ENCODE results near the gene SFTPB. TPM values are rescaled to one million over a fixed set of nuclear protein-coding genes. Genes with fewer than 3 reads are reported as not detected.

The SFTPB gene
- total and polyA plus RNA-seq, 4 donors, result not detected

GRCh38 chr2:85656468-85656867, 11.5 kb downstream of the SFTPB start:
- DNase-seq (ENCODE audit: low spot score), result no peak
- H3K9ac ChIP-seq (ENCODE audit: low read depth in 1 of 2, low read length in 2 of 2), result no peak overlapping the region
- no peaks in the 10 kb centered on the region for H3K27me3 ChIP-seq (ENCODE audit: control insufficient read depth in 4 of 4, insufficient read depth in 4 of 4, low read length in 3 of 4)
- H3K27ac ChIP-seq (ENCODE audit: low read depth in 1 of 2, low read length in 2 of 2), result no peak overlapping the region
- H3K9me3 ChIP-seq (ENCODE audit: control insufficient read depth in 4 of 4, low read length in 3 of 4), result no peaks in the 10 kb centered on the region
- TF ChIP-seq RXRA (IDR thresholded peaks at IDR 0.05) (no peak), HNF4G (IDR thresholded peaks at IDR 0.05) (no peak), GABPA (IDR thresholded peaks at IDR 0.05 in 1 of 2, conservative IDR thresholded peaks at IDR 0.05 in 1 of 2) (no peak), ATF3 (IDR thresholded peaks at IDR 0.05) (no peak), EGR1 (IDR thresholded peaks at IDR 0.05; ENCODE audit: low read depth in 2 of 2) (no peak), JUND (IDR thresholded peaks at IDR 0.05) (no peak), SP1 (IDR thresholded peaks at IDR 0.05) (no peak), YY1 (IDR thresholded peaks at IDR 0.05) (no peak), FOXA2 (IDR thresholded peaks at IDR 0.05) (no peak), NR2F2 (IDR thresholded peaks at IDR 0.05) (no peak)
- TF ChIP-seq, protein P1, sequence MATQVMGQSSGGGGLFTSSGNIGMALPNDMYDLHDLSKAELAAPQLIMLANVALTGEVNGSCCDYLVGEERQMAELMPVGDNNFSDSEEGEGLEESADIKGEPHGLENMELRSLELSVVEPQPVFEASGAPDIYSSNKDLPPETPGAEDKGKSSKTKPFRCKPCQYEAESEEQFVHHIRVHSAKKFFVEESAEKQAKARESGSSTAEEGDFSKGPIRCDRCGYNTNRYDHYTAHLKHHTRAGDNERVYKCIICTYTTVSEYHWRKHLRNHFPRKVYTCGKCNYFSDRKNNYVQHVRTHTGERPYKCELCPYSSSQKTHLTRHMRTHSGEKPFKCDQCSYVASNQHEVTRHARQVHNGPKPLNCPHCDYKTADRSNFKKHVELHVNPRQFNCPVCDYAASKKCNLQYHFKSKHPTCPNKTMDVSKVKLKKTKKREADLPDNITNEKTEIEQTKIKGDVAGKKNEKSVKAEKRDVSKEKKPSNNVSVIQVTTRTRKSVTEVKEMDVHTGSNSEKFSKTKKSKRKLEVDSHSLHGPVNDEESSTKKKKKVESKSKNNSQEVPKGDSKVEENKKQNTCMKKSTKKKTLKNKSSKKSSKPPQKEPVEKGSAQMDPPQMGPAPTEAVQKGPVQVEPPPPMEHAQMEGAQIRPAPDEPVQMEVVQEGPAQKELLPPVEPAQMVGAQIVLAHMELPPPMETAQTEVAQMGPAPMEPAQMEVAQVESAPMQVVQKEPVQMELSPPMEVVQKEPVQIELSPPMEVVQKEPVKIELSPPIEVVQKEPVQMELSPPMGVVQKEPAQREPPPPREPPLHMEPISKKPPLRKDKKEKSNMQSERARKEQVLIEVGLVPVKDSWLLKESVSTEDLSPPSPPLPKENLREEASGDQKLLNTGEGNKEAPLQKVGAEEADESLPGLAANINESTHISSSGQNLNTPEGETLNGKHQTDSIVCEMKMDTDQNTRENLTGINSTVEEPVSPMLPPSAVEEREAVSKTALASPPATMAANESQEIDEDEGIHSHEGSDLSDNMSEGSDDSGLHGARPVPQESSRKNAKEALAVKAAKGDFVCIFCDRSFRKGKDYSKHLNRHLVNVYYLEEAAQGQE (IDR thresholded peaks at IDR 0.05), result no peak
- H3K4me3 ChIP-seq (ENCODE audit: low read depth in 1 of 3, low read length in 3 of 3), result no peak overlapping the region
- H3K4me1 ChIP-seq (ENCODE audit: control insufficient read depth in 4 of 4, insufficient read depth in 4 of 4, low read length in 3 of 4), result no peaks in the 10 kb centered on the region
- WGBS, result 88% methylated on average over 3 of the region's 3 CpGs
- H3K36me3 ChIP-seq (ENCODE audit: control insufficient read depth in 4 of 4, insufficient read depth in 3 of 4, low read depth in 1 of 4, low read length in 3 of 4), result peaks cover 0 to 19% (median 11%) of the 10 kb centered on the region in 4 donors

- H3K4me1 ChIP-seq (ENCODE audit: control insufficient read depth in 4 of 4, insufficient read depth in 4 of 4, low read length in 3 of 4), result no peaks in the 10 kb centered on the region
- H3K9ac ChIP-seq (ENCODE audit: low read depth in 1 of 2, low read length in 2 of 2), result no peak overlapping the region
- no peak for DNase-seq (ENCODE audit: low spot score)
- H3K9me3 ChIP-seq (ENCODE audit: control insufficient read depth in 4 of 4, low read length in 3 of 4), result no peaks in the 10 kb centered on the region
- H3K27ac ChIP-seq (ENCODE audit: low read depth in 1 of 2, low read length in 2 of 2), result no peak overlapping the region
- H3K36me3 ChIP-seq (ENCODE audit: control insufficient read depth in 4 of 4, insufficient read depth in 3 of 4, low read depth in 1 of 4, low read length in 3 of 4), result peaks cover 0 to 21% (median 13%) of the 10 kb centered on the region in 4 donors
- H3K4me3 ChIP-seq (ENCODE audit: low read depth in 1 of 3, low read length in 3 of 3), result no peak overlapping the region
- WGBS, result 93% methylated on average over 7 of the region's 7 CpGs
- no peak for TF ChIP-seq SP1 (IDR thresholded peaks at IDR 0.05)
- TF ChIP-seq HNF4A (conservative IDR thresholded peaks at IDR 0.05), result no peak
- TF ChIP-seq YY1 (IDR thresholded peaks at IDR 0.05), result no peak
- TF ChIP-seq GABPA (IDR thresholded peaks at IDR 0.05 in 1 of 2, conservative IDR thresholded peaks at IDR 0.05 in 1 of 2), result no peak
- TF ChIP-seq, protein P2, sequence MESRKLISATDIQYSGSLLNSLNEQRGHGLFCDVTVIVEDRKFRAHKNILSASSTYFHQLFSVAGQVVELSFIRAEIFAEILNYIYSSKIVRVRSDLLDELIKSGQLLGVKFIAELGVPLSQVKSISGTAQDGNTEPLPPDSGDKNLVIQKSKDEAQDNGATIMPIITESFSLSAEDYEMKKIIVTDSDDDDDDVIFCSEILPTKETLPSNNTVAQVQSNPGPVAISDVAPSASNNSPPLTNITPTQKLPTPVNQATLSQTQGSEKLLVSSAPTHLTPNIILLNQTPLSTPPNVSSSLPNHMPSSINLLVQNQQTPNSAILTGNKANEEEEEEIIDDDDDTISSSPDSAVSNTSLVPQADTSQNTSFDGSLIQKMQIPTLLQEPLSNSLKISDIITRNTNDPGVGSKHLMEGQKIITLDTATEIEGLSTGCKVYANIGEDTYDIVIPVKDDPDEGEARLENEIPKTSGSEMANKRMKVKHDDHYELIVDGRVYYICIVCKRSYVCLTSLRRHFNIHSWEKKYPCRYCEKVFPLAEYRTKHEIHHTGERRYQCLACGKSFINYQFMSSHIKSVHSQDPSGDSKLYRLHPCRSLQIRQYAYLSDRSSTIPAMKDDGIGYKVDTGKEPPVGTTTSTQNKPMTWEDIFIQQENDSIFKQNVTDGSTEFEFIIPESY (IDR thresholded peaks at IDR 0.05), result no peak
- no peak for TF ChIP-seq RAD21 (IDR thresholded peaks at IDR 0.05)
- no peak for TF ChIP-seq CTCF (IDR thresholded peaks at IDR 0.05; ENCODE audit: low read depth, low read length, missing input control)
- no peak for TF ChIP-seq ATF3 (IDR thresholded peaks at IDR 0.05)
- no peak for TF ChIP-seq NR2F2 (IDR thresholded peaks at IDR 0.05)
- TF ChIP-seq EGR1 (IDR thresholded peaks at IDR 0.05; ENCODE audit: low read depth in 2 of 2), result no peak
- TF ChIP-seq FOXA1 (IDR thresholded peaks at IDR 0.05), result no peak
- TF ChIP-seq TAF1 (conservative IDR thresholded peaks at IDR 0.05), result no peak
- no peak for TF ChIP-seq RXRA (IDR thresholded peaks at IDR 0.05)
- no peak for TF ChIP-seq FOXA2 (IDR thresholded peaks at IDR 0.05)
- TF ChIP-seq MAX (IDR thresholded peaks at IDR 0.05), result no peak
- TF ChIP-seq, protein P1 (IDR thresholded peaks at IDR 0.05), result no peak
- TF ChIP-seq JUND (IDR thresholded peaks at IDR 0.05), result no peak
- TF ChIP-seq HNF4G (IDR thresholded peaks at IDR 0.05), result no peak
- H3K27me3 ChIP-seq (ENCODE audit: control insufficient read depth in 4 of 4, insufficient read depth in 4 of 4, low read length in 3 of 4), result no peaks in the 10 kb centered on the region
Measured at GRCh38 chr2:85655961-85656417, 12.0 kb downstream of the SFTPB start.

Data from liver (tissue), 9 donors.